GM12892 (cell line): ENCODE measurements around the gene RNF166.

Experiments used
- POLR2A ChIP-seq: IDR thresholded peaks from 2 replicates; pipeline ENCODE4 v1.6.1; 2011; ENCODE audit warnings: low read depth, low read length, control low read depth
- TAF1 ChIP-seq: IDR thresholded peaks from 2 replicates; pipeline ENCODE4 v1.6.1; 2011; ENCODE audit warnings: low read depth, mild to moderate bottlenecking, control low read depth, low read length, borderline replicate concordance

DNA sequence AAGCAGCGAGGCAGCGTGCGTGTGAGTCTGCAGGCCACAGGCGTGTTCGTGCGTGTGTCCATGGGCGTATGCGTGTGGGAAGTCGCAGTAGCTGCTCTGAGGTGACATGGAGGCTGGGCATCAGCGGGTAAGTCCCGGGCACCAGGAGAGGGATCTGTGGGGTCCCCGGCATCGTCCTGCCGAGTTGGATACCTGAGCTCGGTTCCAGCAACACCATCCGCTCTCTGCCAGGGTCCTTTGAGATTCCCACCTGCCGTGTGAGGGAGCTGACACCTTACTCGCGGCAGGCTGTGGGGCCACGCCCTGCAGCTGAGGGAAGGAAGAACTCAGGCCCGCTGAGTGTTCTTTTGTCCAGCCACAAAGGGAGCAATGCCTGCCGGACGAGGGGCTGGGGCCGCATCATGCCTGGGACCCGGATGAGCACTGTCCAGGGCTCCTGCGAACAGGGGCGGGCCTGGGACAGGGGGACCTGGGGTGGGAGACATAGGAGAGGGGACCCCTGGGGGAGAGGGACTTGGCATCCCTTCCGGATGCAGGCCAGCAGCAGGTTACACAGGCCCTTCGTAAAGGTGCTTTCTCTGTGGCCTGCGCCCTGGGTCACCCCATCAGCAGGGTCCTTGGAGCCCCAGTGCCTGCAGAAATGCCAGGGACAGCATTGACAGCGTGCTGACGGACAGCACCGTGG lies 14.9 kb downstream of the RNF166 start:
- no peak for TF ChIP-seq TAF1
- TF ChIP-seq POLR2A: no peak
